ENCODE data around the gene NCBP2.

DNA sequence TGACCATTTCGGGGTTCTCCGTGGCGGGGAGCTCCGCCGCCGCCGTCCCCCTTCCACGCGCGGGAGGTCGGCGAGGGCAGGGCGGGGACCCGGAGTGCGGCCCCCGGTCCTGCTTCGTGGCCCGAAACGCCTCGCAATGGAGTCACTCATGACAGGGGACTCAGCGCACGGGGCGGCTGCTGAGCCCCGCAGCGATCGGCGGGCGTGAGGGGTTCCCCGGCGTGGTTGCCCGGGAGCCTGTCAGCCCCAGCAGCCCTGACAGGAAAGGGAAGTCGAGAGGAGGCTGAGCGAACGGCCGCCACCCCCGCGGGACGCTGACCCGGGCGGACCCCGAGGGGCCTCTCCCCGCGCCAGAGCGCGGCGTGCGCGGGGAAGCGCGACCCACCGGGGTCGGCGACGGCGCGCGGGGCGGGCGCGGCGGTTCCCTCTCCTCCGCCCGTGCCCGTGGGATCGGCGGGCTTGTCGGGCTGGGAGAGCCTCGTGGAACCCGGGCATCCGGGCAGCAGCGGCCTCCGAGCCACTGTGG, 26.9 kb upstream of the NCBP2 start:
- TF ChIP-seq, protein P1, sequence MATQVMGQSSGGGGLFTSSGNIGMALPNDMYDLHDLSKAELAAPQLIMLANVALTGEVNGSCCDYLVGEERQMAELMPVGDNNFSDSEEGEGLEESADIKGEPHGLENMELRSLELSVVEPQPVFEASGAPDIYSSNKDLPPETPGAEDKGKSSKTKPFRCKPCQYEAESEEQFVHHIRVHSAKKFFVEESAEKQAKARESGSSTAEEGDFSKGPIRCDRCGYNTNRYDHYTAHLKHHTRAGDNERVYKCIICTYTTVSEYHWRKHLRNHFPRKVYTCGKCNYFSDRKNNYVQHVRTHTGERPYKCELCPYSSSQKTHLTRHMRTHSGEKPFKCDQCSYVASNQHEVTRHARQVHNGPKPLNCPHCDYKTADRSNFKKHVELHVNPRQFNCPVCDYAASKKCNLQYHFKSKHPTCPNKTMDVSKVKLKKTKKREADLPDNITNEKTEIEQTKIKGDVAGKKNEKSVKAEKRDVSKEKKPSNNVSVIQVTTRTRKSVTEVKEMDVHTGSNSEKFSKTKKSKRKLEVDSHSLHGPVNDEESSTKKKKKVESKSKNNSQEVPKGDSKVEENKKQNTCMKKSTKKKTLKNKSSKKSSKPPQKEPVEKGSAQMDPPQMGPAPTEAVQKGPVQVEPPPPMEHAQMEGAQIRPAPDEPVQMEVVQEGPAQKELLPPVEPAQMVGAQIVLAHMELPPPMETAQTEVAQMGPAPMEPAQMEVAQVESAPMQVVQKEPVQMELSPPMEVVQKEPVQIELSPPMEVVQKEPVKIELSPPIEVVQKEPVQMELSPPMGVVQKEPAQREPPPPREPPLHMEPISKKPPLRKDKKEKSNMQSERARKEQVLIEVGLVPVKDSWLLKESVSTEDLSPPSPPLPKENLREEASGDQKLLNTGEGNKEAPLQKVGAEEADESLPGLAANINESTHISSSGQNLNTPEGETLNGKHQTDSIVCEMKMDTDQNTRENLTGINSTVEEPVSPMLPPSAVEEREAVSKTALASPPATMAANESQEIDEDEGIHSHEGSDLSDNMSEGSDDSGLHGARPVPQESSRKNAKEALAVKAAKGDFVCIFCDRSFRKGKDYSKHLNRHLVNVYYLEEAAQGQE (IDR thresholded peaks at IDR 0.05; ENCODE audit: low read depth): no peak
- TF ChIP-seq CEBPB (IDR thresholded peaks at IDR 0.05) (no peak), EGR1 (IDR thresholded peaks at IDR 0.05) (no peak), ZBTB7A (IDR thresholded peaks at IDR 0.05; ENCODE audit: low read depth) (peak; percentile 95)
- TF ChIP-seq, protein P2, sequence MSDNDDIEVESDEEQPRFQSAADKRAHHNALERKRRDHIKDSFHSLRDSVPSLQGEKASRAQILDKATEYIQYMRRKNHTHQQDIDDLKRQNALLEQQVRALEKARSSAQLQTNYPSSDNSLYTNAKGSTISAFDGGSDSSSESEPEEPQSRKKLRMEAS (IDR thresholded peaks at IDR 0.05): peak; percentile 72
